PC-3 (cell line): ENCODE data around the gene HTR4. TPM values are rescaled to one million over a fixed set of nuclear protein-coding genes. Genes with fewer than 3 reads are reported as not detected.

Experiments used
- ATAC-seq: fragments of 200-7000 bp; cut with Tn5 transposase; 2 replicates; pipeline ENCODE4 v1.9.1; 2020; ENCODE audit warnings: mild to moderate bottlenecking, moderate library complexity
- BruUV-seq: library from RNA; stranded (reverse); fragments of 400-500 nt; replicated peaks from 2 replicates; lab custom pipeline; 2021; lab: Mats Ljungman, UMichigan
- CTCF ChIA-PET: fragments of 300-600 bp; sonication (Branson Sonifier 250); formaldehyde crosslinking; loops from one replicate; lab custom pipeline; 2022; ENCODE audit warnings: antibody characterized with exemption; lab: Charles Lee
- POLR2A ChIA-PET: fragments of 300-600 bp; sonication (Branson Sonifier 250); formaldehyde crosslinking; loops from one replicate; lab custom pipeline; 2022; ENCODE audit warnings: antibody characterized with exemption; ENCODE audit not compliant: unreplicated experiment; lab: Charles Lee
- DNase-seq: peaks from one replicate; pipeline ENCODE4 v3.0.0-alpha.2; 2015
- H2AFZ ChIP-seq: fragments of 300-600 bp; sonication (generic); 2 replicates; pipeline ENCODE4 v1.6.0; 2016; ENCODE audit warnings: antibody characterized with exemption, low read length
- H3F3A ChIP-seq: fragments of 300-600 bp; sonication (generic); one replicate; pipeline ENCODE4 v1.6.0; 2017; ENCODE audit warnings: antibody characterized with exemption, low read length, control low read depth, mild to moderate bottlenecking; ENCODE audit not compliant: unreplicated experiment
- H3K27ac ChIP-seq: fragments of 300-600 bp; sonication (generic); 2 replicates; pipeline ENCODE4 v1.5.1; 2016; ENCODE audit warnings: mild to moderate bottlenecking, low read length
- H3K27me3 ChIP-seq: fragments of 300-600 bp; sonication (generic); 2 replicates; pipeline ENCODE4 v1.6.1; 2016; ENCODE audit warnings: low read length, mixed read lengths
- H3K36me3 ChIP-seq: fragments of 300-600 bp; sonication (generic); 2 replicates; pipeline ENCODE4 v1.6.1; 2016; ENCODE audit warnings: low read depth, mixed run types, low read length, mixed read lengths
- H3K4me1 ChIP-seq: fragments of 300-600 bp; sonication (generic); 2 replicates; pipeline ENCODE4 v1.5.1; 2016; ENCODE audit warnings: low read length; ENCODE audit not compliant: insufficient read depth
- H3K4me2 ChIP-seq: fragments of 300-600 bp; sonication (generic); 2 replicates; pipeline ENCODE4 v1.6.0; 2016; ENCODE audit warnings: low read length
- H3K4me3 ChIP-seq: fragments of 300-600 bp; sonication (generic); 2 replicates; pipeline ENCODE4 v1.5.1; 2016; ENCODE audit warnings: mild to moderate bottlenecking, low read length, mixed read lengths
- H3K79me2 ChIP-seq: fragments of 300-600 bp; sonication (generic); 2 replicates; pipeline ENCODE4 v1.6.1; 2017; ENCODE audit warnings: low read length, mixed read lengths
- H3K9ac ChIP-seq: fragments of 300-600 bp; sonication (generic); 2 replicates; pipeline ENCODE4 v1.6.0; 2016; ENCODE audit warnings: mild to moderate bottlenecking, low read length
- H3K9me2 ChIP-seq: fragments of 300-600 bp; sonication (generic); replicated peaks from 2 replicates; pipeline ENCODE4 v1.6.1; 2016; ENCODE audit warnings: mixed run types, low read length, mixed read lengths
- H3K9me3 ChIP-seq: fragments of 300-600 bp; sonication (generic); 2 replicates; pipeline ENCODE4 v1.6.1; 2016; ENCODE audit warnings: low read length, mixed read lengths
- H4K20me1 ChIP-seq: fragments of 300-600 bp; sonication (generic); 2 replicates; pipeline ENCODE4 v1.6.1; 2016; ENCODE audit warnings: low read length, mixed read lengths
- CTCF ChIP-seq: fragments of 300-600 bp; sonication (generic); conservative IDR thresholded peaks from 2 replicates; pipeline ENCODE4 v1.5.1; 2017; ENCODE audit warnings: antibody characterized with exemption, low read depth, mild to moderate bottlenecking, low read length
- EZH2 ChIP-seq: fragments of 300-600 bp; sonication (generic); IDR thresholded peaks from one replicate; pipeline ENCODE4 v1.6.1; 2017; ENCODE audit warnings: antibody characterized with exemption, mild to moderate bottlenecking, low read length; ENCODE audit not compliant: unreplicated experiment
- EZH2phosphoT487 ChIP-seq: fragments of 300-600 bp; sonication (generic); IDR thresholded peaks from 2 replicates; pipeline ENCODE4 v1.6.1; 2018; ENCODE audit warnings: mild to moderate bottlenecking, antibody characterized with exemption, low read length, borderline replicate concordance
- intact Hi-C: fragments of 100-400 bp; cut with micrococcal nuclease; formaldehyde crosslinking; loops from 2 replicates; pipeline ENCODE4 v1.9.0; 2023
- total RNA-seq: library from RNA; depleted of rRNA; stranded (reverse); fragments of >200 nt; gene quantifications from 2 replicates; pipeline ENCODE4 v1.2.3, GENCODE V29; 2014

HTR4 gene
- total RNA-seq, 1 experiment from 2014 or later = not detected

GRCh38 chr5:148563021-148563420, 91.3 kb downstream of the HTR4 start:
- no peaks in the 10 kb centered on the region for H3K9me3 ChIP-seq
- no peak for TF ChIP-seq EZH2
- TF ChIP-seq EZH2phosphoT487 = no peak
- TF ChIP-seq CTCF = no peak
- no peak overlapping the region for H3K27ac ChIP-seq
- H3F3A ChIP-seq = no peaks in the 10 kb centered on the region
- peaks cover 93% of the 10 kb centered on the region for H3K27me3 ChIP-seq
- no peaks in the 10 kb centered on the region for H3K9me2 ChIP-seq
- H3K36me3 ChIP-seq = no peaks in the 10 kb centered on the region
- H3K79me2 ChIP-seq = no peaks in the 10 kb centered on the region
- BruUV-seq = no TSS peak
- no peak overlapping the region for H3K9ac ChIP-seq
- ChIA-PET POLR2A (no interaction called here), CTCF (interaction anchor here (0.7 kb wide), 1 partner anchor 554 kb away, joined by 3 read pairs; no protein-coding TSS in a partner anchor)
- no peaks in the 10 kb centered on the region for H3K4me1 ChIP-seq
- ATAC-seq (no peak), DNase-seq (no peak)
- intact Hi-C loops = no loop called here
- H3K4me2 ChIP-seq = no peak overlapping the region
- H2AFZ ChIP-seq = no peak overlapping the region
- H3K4me3 ChIP-seq = no peak overlapping the region
- H4K20me1 ChIP-seq = no peaks in the 10 kb centered on the region

- no peak overlapping the region for H3K4me2 ChIP-seq
- no peaks in the 10 kb centered on the region for H3F3A ChIP-seq
- no peak for TF ChIP-seq EZH2phosphoT487
- no peak for TF ChIP-seq EZH2
- H3K27ac ChIP-seq = no peak overlapping the region
- H2AFZ ChIP-seq = no peak overlapping the region
- ChIA-PET CTCF (no interaction called here), POLR2A (no interaction called here)
- no TSS peak for BruUV-seq
- ATAC-seq (no peak), DNase-seq (no peak)
- no peaks in the 10 kb centered on the region for H3K9me3 ChIP-seq
- H3K9me2 ChIP-seq = no peaks in the 10 kb centered on the region
- intact Hi-C loops = no loop called here
- no peaks in the 10 kb centered on the region for H3K79me2 ChIP-seq
- no peaks in the 10 kb centered on the region for H4K20me1 ChIP-seq
- peaks cover 90% of the 10 kb centered on the region for H3K27me3 ChIP-seq
- no peak overlapping the region for H3K9ac ChIP-seq
- no peak overlapping the region for H3K4me3 ChIP-seq
- no peaks in the 10 kb centered on the region for H3K36me3 ChIP-seq
- H3K4me1 ChIP-seq = no peaks in the 10 kb centered on the region
Observed at GRCh38 chr5:148561801-148562311, 92.5 kb downstream of the HTR4 start.

DNA sequence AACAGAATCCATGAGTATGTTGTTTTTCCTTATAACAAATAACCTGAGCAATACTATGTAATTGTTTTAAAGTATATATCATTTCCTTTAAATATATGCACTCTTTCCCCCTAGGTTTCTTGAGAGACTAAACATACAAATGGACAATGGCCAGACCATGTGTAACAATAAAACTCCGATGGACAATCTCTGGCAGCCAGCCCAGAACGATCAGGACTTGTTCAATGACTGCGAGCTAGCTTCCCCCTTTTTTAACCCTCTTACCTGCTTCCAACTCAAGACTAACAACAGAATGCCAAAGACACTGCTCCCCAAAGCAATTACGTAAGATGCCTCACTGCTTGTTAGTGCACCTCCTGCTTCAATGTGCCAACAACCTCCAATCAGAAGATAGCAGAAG, 94.9 kb downstream of the HTR4 start:
- Histone ChIP-seq H4K20me1 (no peaks in the 10 kb centered on the region), H3F3A (no peaks in the 10 kb centered on the region), H3K4me1 (no peaks in the 10 kb centered on the region), H3K27me3 (peaks cover 89% of the 10 kb centered on the region), H3K27ac (no peak overlapping the region), H3K4me2 (no peak overlapping the region), H3K9ac (no peak overlapping the region), H3K79me2 (no peaks in the 10 kb centered on the region), H3K36me3 (no peaks in the 10 kb centered on the region), H2AFZ (no peak overlapping the region), H3K4me3 (no peak overlapping the region), H3K9me3 (no peaks in the 10 kb centered on the region), H3K9me2 (no peaks in the 10 kb centered on the region)
- CTCF ChIA-PET = interaction anchor here (0.6 kb wide), 1 partner anchor 171 kb away, joined by 3 read pairs; no protein-coding TSS in a partner anchor
- no TSS peak for BruUV-seq
- TF ChIP-seq EZH2 = no peak
- TF ChIP-seq EZH2phosphoT487 = no peak
- no peak for TF ChIP-seq CTCF
- ATAC-seq (no peak), DNase-seq (no peak)
- POLR2A ChIA-PET = no interaction called here
- intact Hi-C loops = no loop called here
